Progenitor cell of endocrine pancreas (in vitro differentiated cells): ENCODE results near the gene MRPL19. TPM values are rescaled to one million over a fixed set of nuclear protein-coding genes. Genes with fewer than 3 reads are reported as not detected.

Experiments
- DNase-seq: peaks from one replicate; pipeline ENCODE4 v3.0.0; 2021; ENCODE audit warnings: low spot score; ENCODE audit not compliant: unreplicated experiment
- H3K27ac Mint-ChIP-seq: 2 replicates; pipeline ENCODE4 v1.8.0; 2021; ENCODE audit warnings: mild to moderate bottlenecking, moderate library complexity, mixed read lengths
- H3K27me3 Mint-ChIP-seq: 2 replicates; pipeline ENCODE4 v1.8.0; 2021; ENCODE audit warnings: mixed read lengths
- H3K36me3 Mint-ChIP-seq: 2 replicates; pipeline ENCODE4 v1.8.0; 2022; ENCODE audit warnings: mixed read lengths; ENCODE audit not compliant: insufficient read depth
- H3K4me1 Mint-ChIP-seq: 2 replicates; pipeline ENCODE4 v1.8.0; 2021; ENCODE audit warnings: low read depth, mixed read lengths
- H3K4me3 Mint-ChIP-seq: 2 replicates; pipeline ENCODE4 v1.8.0; 2021; ENCODE audit warnings: low read depth, mild to moderate bottlenecking, moderate library complexity, mixed read lengths
- H3K9me3 Mint-ChIP-seq: 2 replicates; pipeline ENCODE4 v1.8.0; 2021; ENCODE audit warnings: low read depth, mixed read lengths
- CTCF ChIP-seq: fragments of 200-600 bp; sonication (generic); IDR thresholded peaks from one replicate; pipeline ENCODE4 v1.5.0; 2021; ENCODE audit warnings: antibody characterized with exemption, mild to moderate bottlenecking; ENCODE audit not compliant: unreplicated experiment
- total RNA-seq: library from RNA; stranded (reverse); gene quantifications from 2 replicates; pipeline ENCODE4 v1.2.1, GENCODE V29; 2021

The MRPL19 gene
- total RNA-seq, 1 donor from 2014 or later = 73.1 TPM

GRCh38 chr2:75602724-75603342 is 43.8 kb upstream of the MRPL19 start:
- H3K4me3 Mint-ChIP-seq = no peak overlapping the region
- no peaks in the 10 kb centered on the region for H3K36me3 Mint-ChIP-seq
- DNase-seq = no peak
- no peak for TF ChIP-seq CTCF
- no peaks in the 10 kb centered on the region for H3K9me3 Mint-ChIP-seq
- H3K4me1 Mint-ChIP-seq = peaks cover 2% of the 10 kb centered on the region
- H3K27ac Mint-ChIP-seq = no peak overlapping the region
- peaks cover 13% of the 10 kb centered on the region for H3K27me3 Mint-ChIP-seq

- H3K9me3 Mint-ChIP-seq = no peaks in the 10 kb centered on the region
- no peaks in the 10 kb centered on the region for H3K36me3 Mint-ChIP-seq
- DNase-seq = no peak
- H3K4me3 Mint-ChIP-seq = no peak overlapping the region
- peaks cover 2% of the 10 kb centered on the region for H3K4me1 Mint-ChIP-seq
- no peak overlapping the region for H3K27ac Mint-ChIP-seq
- TF ChIP-seq CTCF = no peak
- peaks cover 13% of the 10 kb centered on the region for H3K27me3 Mint-ChIP-seq
Measured at GRCh38 chr2:75603477-75603876, 43.1 kb upstream of the MRPL19 start.

- Mint-ChIP-seq H3K27me3 (peaks cover 18% of the 10 kb centered on the region), H3K4me3 (no peak overlapping the region), H3K9me3 (no peaks in the 10 kb centered on the region), H3K36me3 (no peaks in the 10 kb centered on the region), H3K4me1 (peaks cover 2% of the 10 kb centered on the region), H3K27ac (no peak overlapping the region)
- no peak for TF ChIP-seq CTCF
- no peak for DNase-seq
Measured at GRCh38 chr2:75604484-75604883, 42.1 kb upstream of the MRPL19 start.

GRCh38 chr2:75605770-75606529 is 40.6 kb upstream of the MRPL19 start:
- no peaks in the 10 kb centered on the region for H3K36me3 Mint-ChIP-seq
- H3K4me3 Mint-ChIP-seq = no peak overlapping the region
- no peaks in the 10 kb centered on the region for H3K9me3 Mint-ChIP-seq
- TF ChIP-seq CTCF = no peak
- H3K27ac Mint-ChIP-seq = no peak overlapping the region
- no peaks in the 10 kb centered on the region for H3K4me1 Mint-ChIP-seq
- H3K27me3 Mint-ChIP-seq = peaks cover 26% of the 10 kb centered on the region
- DNase-seq = no peak

- DNase-seq = no peak
- H3K4me3 Mint-ChIP-seq = no peak overlapping the region
- H3K4me1 Mint-ChIP-seq = no peaks in the 10 kb centered on the region
- no peaks in the 10 kb centered on the region for H3K36me3 Mint-ChIP-seq
- H3K27ac Mint-ChIP-seq = no peak overlapping the region
- TF ChIP-seq CTCF = no peak
- H3K9me3 Mint-ChIP-seq = no peaks in the 10 kb centered on the region
- H3K27me3 Mint-ChIP-seq = peaks cover 29% of the 10 kb centered on the region
Measured at GRCh38 chr2:75606761-75607399, 39.7 kb upstream of the MRPL19 start.
